Measurements from ENCODE around the gene OR8G1. TPM values are rescaled to one million over a fixed set of nuclear protein-coding genes. Genes with fewer than 3 reads are reported as not detected.
"Not testable (repeated sequence)": the region's sequence is repeated elsewhere in the genome, so short reads cannot be mapped to it uniquely, and the experiment has no call there.

The OR8G1 gene
- total RNA-seq, 1 experiment from 2014 or later = not detected

DNA sequence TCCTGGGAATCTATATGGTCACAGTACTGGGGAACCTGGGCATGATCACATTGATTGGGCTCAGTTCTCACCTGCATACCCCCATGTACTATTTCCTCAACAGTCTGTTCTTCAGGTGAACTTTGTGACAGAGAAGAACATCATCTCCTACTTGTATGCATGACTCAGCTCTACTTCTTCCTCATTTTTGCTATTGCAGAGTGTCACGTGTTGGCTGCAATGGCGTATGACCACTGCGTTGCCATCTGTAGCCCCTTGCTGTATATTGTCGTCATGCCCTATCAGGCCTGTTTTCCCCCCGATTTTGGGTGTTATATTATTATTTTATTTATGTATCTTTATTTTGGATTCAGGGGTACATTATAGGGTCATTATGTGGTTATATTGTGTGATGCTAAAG lies 2.4 kb upstream of the OR8G1 start:
- no peak for DNase-seq (ENCODE audit: low read depth)

DNA sequence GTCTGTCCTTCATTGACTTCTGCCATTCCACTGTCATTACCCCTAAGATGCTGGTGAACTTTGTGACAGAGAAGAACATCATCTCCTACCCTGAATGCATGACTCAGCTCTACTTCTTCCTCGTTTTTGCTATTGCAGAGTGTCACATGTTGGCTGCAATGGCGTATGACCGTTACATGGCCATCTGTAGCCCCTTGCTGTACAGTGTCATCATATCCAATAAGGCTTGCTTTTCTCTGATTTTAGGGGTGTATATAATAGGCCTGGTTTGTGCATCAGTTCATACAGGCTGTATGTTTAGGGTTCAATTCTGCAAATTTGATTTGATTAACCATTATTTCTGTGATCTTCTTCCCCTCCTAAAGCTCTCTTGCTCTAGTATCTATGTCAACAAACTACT lies 9.0 kb downstream of the OR8G1 start:
- not testable (repeated sequence) for DNase-seq (ENCODE audit: low read depth)

DNA sequence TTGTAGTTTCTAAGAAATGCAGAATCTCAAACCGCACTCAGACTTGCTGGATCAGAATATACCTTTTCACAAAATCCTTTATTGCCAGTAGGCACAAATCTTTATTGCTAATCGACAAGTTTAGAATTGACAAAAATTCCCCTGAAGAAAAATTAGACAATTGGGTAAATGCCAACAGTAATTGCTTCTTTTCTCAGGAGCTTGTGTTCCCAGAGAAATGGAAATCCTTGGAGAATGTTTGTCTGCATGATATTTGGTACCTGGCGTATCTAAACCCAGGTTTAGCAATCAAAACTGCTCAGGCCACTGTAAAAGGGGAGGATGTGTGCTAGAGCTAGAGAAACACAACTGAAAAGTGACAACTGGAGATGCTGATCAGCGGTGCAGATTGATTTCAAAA lies 15.2 kb downstream of the OR8G1 start, which contains the start of gene OR8G5:
Gene OR8G5 (plus strand): TSS at position 301 of the 400 bp plus-strand sequence. CDS start 8,556 bp downstream, outside the sequence.
- DNase-seq (ENCODE audit: low read depth) = no peak

DNA sequence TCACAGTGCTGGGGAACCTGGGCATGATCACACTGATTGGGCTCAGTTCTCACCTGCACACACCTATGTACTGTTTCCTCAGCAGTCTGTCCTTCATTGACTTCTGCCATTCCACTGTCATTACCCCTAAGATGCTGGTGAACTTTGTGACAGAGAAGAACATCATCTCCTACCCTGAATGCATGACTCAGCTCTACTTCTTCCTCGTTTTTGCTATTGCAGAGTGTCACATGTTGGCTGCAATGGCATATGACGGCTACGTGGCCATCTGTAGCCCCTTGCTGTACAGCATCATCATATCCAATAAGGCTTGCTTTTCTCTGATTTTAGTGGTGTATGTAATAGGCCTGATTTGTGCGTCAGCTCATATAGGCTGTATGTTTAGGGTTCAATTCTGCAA lies 24.1 kb downstream of the OR8G1 start:
- not testable (repeated sequence) for DNase-seq (ENCODE audit: low read depth)

DNA sequence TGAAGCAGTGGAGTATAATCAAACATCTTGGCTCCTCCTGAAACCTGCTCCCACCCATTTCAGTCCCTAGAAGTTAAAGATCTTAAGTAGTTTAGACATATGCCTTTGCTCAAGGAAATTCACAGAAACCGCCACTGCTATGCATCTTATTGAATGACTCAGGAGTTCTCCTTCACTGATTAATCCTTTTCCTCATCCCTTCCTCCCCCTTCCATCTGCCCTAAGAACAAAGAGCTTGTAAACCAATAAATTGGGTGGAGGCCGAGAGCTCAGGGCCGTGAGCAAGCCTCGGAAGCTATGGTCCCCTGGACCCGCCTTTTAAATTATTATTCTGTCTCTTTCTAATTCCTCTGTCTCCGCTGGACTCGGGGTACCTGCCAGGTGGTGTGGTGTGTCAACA lies 30.0 kb downstream of the OR8G1 start:
- DNase-seq (ENCODE audit: low read depth) = not testable (repeated sequence)

DNA sequence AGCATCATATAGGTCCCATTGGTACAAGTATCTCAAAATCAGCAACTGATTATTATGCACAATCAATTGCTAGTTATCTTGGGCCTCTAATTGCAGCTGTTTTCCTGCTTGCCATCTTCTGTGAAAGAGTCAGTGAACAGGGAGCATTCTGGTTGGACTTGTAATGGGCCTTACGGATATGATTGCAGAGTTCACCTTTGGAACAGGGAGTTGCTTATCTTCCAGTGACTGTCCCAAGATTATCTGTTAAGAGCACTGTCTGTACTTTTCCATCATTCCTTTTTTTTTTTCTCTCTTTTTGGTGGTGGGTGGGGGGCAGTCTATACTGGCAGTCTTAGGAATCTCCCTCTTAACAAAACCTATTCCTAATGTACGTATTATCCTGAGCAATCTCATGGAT lies 33.1 kb downstream of the OR8G1 start:
- no peak for DNase-seq (ENCODE audit: low read depth)

DNA sequence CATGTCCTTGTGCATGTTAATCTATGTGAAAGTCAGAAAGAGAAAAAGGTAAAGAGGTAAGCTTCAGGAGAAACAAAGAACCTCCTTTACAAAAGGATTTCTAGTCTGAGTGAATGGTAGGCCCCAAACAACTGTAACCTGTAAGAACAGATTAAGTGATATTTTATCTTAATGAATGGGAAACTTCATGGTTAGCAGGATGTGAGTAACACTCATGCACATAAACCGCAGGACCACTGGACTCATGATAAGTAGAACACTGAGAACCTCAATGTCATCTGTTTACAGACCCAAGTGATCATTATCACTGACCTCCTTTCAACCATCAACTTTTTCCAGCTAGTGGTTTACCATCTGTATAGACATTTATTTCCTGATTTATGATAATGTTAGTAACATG lies 35.2 kb downstream of the OR8G1 start:
- DNase-seq (ENCODE audit: low read depth) = peak; percentile 86

DNA sequence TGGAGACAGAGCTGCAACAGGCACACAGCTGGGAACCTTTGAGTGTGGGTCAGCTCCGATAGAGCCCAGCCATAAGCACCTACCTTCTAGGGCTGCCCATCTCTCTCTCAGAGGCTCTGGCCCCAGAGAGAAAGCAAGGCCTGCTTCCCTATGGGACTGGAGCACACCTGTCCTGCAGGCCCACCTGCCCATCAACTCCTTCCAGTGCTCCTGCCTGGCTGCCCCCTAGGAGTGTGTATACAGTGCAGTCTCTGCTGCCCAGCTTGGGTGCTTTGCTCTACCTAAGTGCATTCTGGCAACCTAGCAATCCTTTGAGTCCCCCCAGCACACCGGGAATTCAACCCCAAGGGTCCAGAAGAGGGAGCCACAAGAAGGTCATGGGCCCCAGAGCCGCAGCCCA lies 36.3 kb downstream of the OR8G1 start:
- no peak for DNase-seq (ENCODE audit: low read depth)

DNA sequence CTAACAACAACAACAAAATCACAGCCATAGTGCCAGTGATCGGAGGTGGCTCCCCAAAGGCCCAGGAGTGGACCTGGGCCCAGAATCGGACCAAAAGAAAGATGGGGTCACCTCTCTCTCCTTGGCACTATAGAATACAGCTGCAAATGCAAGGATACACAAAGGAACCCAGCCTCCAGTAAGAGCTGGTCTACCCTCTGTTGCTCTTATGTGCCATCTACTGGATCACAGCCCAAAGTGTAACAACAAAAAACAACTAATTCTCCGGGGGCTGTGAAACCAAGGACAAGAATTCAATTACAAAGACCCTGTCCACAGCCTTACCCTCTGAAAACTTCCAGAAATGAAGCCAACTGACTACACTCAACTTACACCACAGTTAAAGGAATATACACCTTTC lies 36.9 kb downstream of the OR8G1 start:
- DNase-seq (ENCODE audit: low read depth) = peak; percentile 27

DNA sequence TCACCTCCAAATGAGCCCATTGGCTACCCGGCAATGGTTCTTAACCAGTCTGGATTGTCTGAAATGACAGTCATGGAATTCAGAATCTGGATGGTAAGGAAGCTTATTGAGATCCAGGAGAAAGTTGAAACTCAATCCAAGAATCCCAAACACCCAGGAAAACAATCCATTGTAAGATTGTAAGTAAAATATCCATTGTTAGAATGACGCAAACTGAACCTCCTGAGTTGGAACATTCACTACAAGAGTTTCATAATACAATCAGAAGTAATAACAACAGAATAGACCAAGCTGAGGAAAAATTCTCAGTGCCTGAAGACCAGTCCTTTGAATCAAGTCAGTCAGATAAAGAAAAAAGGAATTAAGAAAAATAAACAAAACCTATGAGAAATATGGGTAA lies 37.4 kb downstream of the OR8G1 start:
- no peak for DNase-seq (ENCODE audit: low read depth)

DNA sequence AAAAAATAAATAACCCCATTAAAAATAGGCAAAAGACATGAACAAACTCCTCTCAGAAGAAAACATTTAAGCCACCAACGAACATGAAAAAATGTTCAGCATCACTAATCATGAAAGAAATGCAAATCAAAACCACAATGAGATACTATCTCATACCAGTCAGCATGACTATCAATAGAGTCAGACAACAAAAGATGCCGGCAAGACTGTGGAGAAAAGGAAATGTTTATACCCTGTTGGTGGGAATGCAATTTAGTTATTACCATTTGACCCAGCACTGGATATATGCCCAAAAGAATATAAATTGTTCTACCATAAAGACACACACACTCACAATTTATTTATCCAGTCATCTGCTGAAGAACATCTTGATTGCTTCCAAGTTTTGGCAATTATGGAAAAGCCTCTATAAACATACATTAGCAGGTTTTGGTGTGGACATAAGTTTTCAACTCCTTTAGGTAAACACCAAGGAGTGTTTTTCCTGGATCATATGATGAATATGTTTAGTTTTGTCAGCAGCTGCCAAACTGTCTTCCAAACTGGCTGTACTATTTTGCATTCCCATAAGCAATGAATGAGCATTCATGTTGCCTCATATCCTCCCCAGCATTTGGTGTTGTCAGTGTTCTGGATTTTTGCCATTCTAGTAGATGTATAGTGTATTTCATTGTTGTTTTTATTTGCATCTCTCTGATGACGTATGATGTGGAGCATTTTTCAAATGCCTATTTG lies 44.9 kb downstream of the OR8G1 start:
- peak; percentile 85 for DNase-seq (ENCODE audit: low read depth)

DNA sequence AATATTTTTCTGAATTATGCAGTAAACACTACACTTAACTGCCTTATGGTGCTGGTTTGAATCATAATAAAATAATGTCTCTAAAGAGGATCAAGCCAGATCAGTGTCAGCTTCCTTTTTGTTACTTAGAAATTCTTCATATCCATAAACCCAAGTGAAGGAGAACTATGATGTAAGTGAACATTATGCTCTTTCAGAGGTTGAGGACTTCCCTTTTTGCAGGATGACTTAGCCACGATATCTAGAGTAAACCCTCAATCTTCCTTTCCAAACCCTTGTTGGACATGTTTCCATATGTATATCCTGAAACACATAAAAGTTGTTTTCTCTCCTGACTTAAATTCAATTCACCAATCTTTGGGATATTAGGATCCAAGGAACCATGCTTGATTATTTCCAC lies 53.8 kb downstream of the OR8G1 start:
- DNase-seq (ENCODE audit: low read depth) = no peak

DNA sequence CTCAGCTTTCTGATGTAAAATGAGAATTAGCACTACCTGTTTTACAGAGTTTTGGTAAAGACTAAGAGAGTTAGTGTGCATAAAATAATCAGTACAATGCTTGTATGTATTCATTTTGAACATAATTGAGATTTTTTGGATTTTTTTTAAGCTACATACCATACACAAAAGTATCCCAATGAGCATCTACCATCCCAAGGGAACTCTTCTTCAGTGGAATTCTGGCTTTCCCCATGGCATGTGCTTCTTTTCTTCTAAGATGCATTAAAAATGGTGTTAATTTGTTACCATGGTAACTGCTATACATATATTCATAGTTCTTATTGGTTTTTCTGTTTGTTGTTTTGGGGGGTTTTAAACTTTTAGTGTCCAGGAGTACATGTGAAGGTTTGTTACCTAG lies 55.1 kb downstream of the OR8G1 start:
- DNase-seq (ENCODE audit: low read depth) = no peak

DNA sequence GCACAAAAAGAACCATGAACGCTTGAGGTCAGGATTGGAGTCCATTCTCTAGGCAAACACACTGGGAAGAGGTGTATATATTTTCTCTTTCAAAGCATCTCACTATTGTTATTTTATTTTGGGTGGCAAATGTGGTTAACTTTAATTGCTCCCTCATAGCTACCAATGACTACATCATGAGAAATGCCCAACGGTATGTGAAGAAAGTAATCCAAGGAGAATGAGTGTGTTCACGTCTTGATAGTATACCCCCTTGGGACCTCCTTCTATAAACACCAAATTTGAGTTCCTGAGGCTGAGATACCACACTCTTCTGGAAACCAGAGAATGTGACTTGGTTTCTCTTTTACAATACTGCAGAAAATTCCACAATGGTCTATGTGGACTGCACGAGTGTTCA lies 57.0 kb downstream of the OR8G1 start:
- DNase-seq (ENCODE audit: low read depth) = peak; percentile 86

DNA sequence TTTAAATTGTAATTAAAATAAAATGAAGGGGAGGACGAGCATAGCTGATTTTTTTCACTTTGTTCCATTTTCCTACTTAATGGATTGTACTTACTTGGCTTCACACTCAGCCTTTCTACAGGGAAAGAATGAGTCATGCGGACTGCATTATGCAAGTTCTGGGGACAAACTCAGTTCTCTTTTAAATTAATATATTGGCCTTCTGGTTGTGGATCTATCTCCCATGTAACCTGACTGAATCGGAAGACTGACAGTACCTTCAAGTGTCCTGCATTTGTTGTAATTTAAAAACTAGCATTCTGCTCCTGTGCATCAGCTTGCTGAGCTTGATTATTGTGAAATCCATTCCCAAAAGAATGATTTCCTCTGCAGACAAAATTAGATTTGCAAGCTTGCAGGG lies 60.7 kb downstream of the OR8G1 start:
- DNase-seq (ENCODE audit: low read depth) = peak; percentile 56

DNA sequence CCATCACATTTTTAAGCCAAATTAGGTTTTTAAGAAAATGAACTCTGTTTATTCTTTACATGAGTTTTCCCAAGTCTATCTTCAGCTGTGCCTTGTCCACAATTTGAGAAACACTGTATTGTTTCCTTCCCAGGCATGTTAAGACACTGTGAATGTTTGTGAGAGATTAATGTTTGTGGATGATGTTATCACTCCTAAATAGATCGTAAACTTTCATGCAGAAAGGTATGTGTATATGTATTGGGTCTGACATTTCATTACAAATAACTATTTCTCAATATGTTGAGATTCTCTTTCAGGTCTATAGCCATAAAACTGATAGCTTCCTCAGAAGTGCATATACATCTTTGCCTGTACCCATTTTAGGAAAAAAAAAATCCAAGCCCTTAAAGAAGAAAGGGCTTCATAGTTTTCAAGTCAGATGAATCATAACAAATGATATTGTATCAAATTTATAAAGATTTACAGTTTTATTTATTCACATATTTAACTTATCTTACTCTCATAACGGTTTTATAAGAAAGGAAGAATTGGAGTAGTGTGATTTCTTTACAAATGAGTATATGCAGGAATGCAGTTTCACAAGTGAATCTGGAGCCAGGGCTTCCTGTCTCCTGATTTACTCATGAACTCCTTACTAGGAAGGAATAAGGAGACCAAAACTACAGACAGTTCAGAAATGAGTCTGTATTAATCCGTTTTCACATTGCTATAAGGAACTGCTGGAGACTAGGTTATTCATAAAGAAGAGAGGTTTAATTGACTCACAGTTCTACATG lies 61.6 kb downstream of the OR8G1 start:
- no peak for DNase-seq (ENCODE audit: low read depth)

Other genes with a start within 250 kb of the OR8G1 start
- gene OR10G6, start 245.9 kb upstream of the OR8G1 start, total RNA-seq (2014; rRNA removed) = not detected in 2 replicates
- gene OR10G4, start 228.1 kb upstream of the OR8G1 start, total RNA-seq (2014; rRNA removed) = not detected in 2 replicates
- not detected in 2 replicates for gene OR10G9, start 218.1 kb upstream of the OR8G1 start, total RNA-seq (2014; rRNA removed)
- gene OR10G8, start 214.3 kb upstream of the OR8G1 start, total RNA-seq (2014; rRNA removed) = not detected in 2 replicates
- not detected in 2 replicates for gene OR10G7, start 199.8 kb upstream of the OR8G1 start, total RNA-seq (2014; rRNA removed)
- 6.0 and 9.7 TPM in 2 replicates for gene VWA5A, start 125.6 kb upstream of the OR8G1 start, total RNA-seq (2014; rRNA removed)
- not detected in 2 replicates for gene OR10D3, start 57.8 kb upstream of the OR8G1 start, total RNA-seq (2014; rRNA removed)
- not detected in 2 replicates for gene OR8G5, start 15.3 kb downstream of the OR8G1 start, total RNA-seq (2014; rRNA removed)
- gene OR8D1, start 72.9 kb downstream of the OR8G1 start, total RNA-seq (2014; rRNA removed) = not detected in 2 replicates
- not detected in 2 replicates for gene OR8D2, start 79.1 kb downstream of the OR8G1 start, total RNA-seq (2014; rRNA removed)
- gene OR8B2, start 143.4 kb downstream of the OR8G1 start, total RNA-seq (2014; rRNA removed) = not detected in 2 replicates
- not detected in 2 replicates for gene OR8B3, start 157.9 kb downstream of the OR8G1 start, total RNA-seq (2014; rRNA removed)
- gene OR8B4, start 183.8 kb downstream of the OR8G1 start, total RNA-seq (2014; rRNA removed) = not detected in 2 replicates
- gene OR8B8, start 204.6 kb downstream of the OR8G1 start, total RNA-seq (2014; rRNA removed) = not detected in 2 replicates

Data from LHCN-M2 (cell line).